CD4-positive, CD25-positive, alpha-beta regulatory T cell (primary cell): ENCODE measurements around the gene ABLIM1. TPM values are rescaled to one million over a fixed set of nuclear protein-coding genes. Genes with fewer than 3 reads are reported as not detected.

ENCODE experiments used
- ATAC-seq, 2 donors: fragments of 150-1000 bp; cut with Tn5 transposase; one replicate each; pipeline ENCODE4 v1.10.0; 2021; ENCODE audit warnings: low read depth in 2 of 2, moderate number of reproducible peaks in 2 of 2, moderate library complexity in 1 of 2
- DNase-seq, 3 donors: peaks; one replicate each; pipeline versions ENCODE4 v3.0.0 to v3.0.0-alpha.2; 2012 to 2022; ENCODE audit warnings: mixed read lengths in 1 of 3
- H3K27ac ChIP-seq: one replicate; pipeline ENCODE4 v1.7.0; 2013; ENCODE audit warnings: mild to moderate bottlenecking, low read length; ENCODE audit not compliant: insufficient read depth, poor library complexity, severe bottlenecking
- H3K27me3 ChIP-seq: one replicate; pipeline ENCODE4 v1.7.0; 2013; ENCODE audit warnings: low read length; ENCODE audit not compliant: control insufficient read depth, insufficient read depth
- H3K36me3 ChIP-seq: one replicate; pipeline ENCODE4 v1.7.0; 2013; ENCODE audit warnings: mild to moderate bottlenecking, low read length, moderate library complexity; ENCODE audit not compliant: control insufficient read depth, insufficient read depth
- H3K4me1 ChIP-seq: 2 replicates; pipeline ENCODE4 v1.7.0; 2013; ENCODE audit warnings: mild to moderate bottlenecking, low read length; ENCODE audit not compliant: insufficient read depth, control insufficient read depth, poor library complexity, severe bottlenecking
- H3K4me3 ChIP-seq: one replicate; pipeline ENCODE4 v1.7.0; 2013; ENCODE audit warnings: low read depth, mild to moderate bottlenecking, low read length, moderate library complexity
- H3K9me3 ChIP-seq, 2 experiments: 1 replicate in 1 of 2; 2 replicates in 1 of 2; pipeline ENCODE4 v1.7.0; 2013; ENCODE audit warnings: low read length in 2 of 2, mild to moderate bottlenecking in 1 of 2, moderate library complexity in 1 of 2; ENCODE audit not compliant: control insufficient read depth in 2 of 2
- H3K27ac Mint-ChIP-seq, 3 donors: one replicate each; pipeline ENCODE4 v1.8.0; 2020 to 2022; ENCODE audit warnings: mild to moderate bottlenecking in 3 of 3, mixed read lengths in 3 of 3, moderate library complexity in 2 of 3
- H3K27me3 Mint-ChIP-seq: one replicate; pipeline ENCODE4 v1.8.0; 2022; ENCODE audit warnings: mild to moderate bottlenecking, mixed read lengths
- H3K36me3 Mint-ChIP-seq: one replicate; pipeline ENCODE4 v1.8.0; 2020; ENCODE audit warnings: mixed read lengths
- H3K4me1 Mint-ChIP-seq, 4 donors: one replicate each; pipeline ENCODE4 v1.8.0; 2020 to 2022; ENCODE audit warnings: mixed read lengths in 4 of 4, mild to moderate bottlenecking in 1 of 4
- H3K4me3 Mint-ChIP-seq, 4 donors: one replicate each; pipeline ENCODE4 v1.8.0; 2020 to 2022; ENCODE audit warnings: mild to moderate bottlenecking in 4 of 4, mixed read lengths in 4 of 4, moderate library complexity in 3 of 4
- H3K9me3 Mint-ChIP-seq, 7 donors: one replicate each; pipeline ENCODE4 v1.8.0; 2020 to 2022; ENCODE audit warnings: mixed read lengths in 7 of 7, mild to moderate bottlenecking in 3 of 7, moderate library complexity in 2 of 7
- polyA plus RNA-seq, 4 donors: library from polyadenylated mRNA; unstranded; fragments of 300-500 nt; fragmentation: Illumina TruSeq; gene quantifications; one replicate each; pipeline ENCODE4 v1.2.3, GENCODE V29; 2021
- total RNA-seq: library from RNA; stranded (reverse); gene quantifications from one replicate; pipeline ENCODE4 v1.2.3, GENCODE V29; 2022

ABLIM1 gene
- total and polyA plus RNA-seq, 5 donors from 2014 or later = 101 to 138 (median 131) TPM

DNA sequence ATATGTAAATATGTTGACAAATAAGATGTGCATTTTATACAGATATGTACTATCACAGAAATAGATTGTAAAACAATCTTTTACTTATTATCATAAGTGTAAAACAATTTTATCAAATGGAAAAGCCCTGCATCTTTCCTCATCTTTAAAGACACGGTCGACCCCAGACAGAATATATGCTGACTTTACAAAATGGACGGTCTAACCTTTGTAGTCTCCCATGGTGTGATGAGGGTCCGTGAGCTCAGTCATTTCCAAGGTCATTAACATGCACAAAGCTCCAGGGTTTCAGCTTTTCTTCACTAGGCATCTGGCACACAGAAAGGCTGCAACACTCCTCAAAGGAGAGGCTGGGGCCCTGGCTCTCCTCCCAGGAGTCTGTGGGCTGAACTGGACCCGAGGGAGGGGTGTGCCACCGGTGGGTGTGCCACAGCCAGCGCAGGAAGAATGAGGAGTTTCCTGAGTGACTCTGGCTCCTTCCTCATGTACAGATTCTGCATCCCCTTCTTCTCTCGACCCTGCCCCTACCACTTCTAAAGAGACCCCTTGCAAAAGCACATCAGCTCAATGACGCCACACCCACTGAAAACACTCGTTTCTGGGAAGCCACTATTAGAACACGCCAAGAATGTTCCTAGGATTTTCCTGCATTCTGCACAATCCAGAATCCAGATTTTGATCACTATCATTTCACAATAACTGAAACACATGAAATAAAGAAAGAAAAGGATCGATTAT lies 26.2 kb upstream of the ABLIM1 start:
- no peak overlapping the region for H3K27ac ChIP-seq
- no peak for ATAC-seq
- no peaks in the 10 kb centered on the region for H3K9me3 ChIP-seq
- DNase-seq = no peak
- no peaks in the 10 kb centered on the region for H3K9me3 Mint-ChIP-seq
- H3K4me3 Mint-ChIP-seq = no peak overlapping the region
- H3K36me3 Mint-ChIP-seq = no peaks in the 10 kb centered on the region
- H3K4me1 ChIP-seq = no peaks in the 10 kb centered on the region
- H3K27ac Mint-ChIP-seq = no peak overlapping the region
- no peak overlapping the region for H3K4me3 ChIP-seq
- H3K27me3 Mint-ChIP-seq = no peaks in the 10 kb centered on the region
- H3K36me3 ChIP-seq = no peaks in the 10 kb centered on the region
- H3K27me3 ChIP-seq = no peaks in the 10 kb centered on the region
- peaks cover 3 to 13% (median 7%) of the 10 kb centered on the region in 4 donors for H3K4me1 Mint-ChIP-seq

- no peak overlapping the region for H3K4me3 Mint-ChIP-seq
- no peaks in the 10 kb centered on the region for H3K9me3 Mint-ChIP-seq
- peaks cover 3 to 15% (median 7%) of the 10 kb centered on the region in 4 donors for H3K4me1 Mint-ChIP-seq
- Histone ChIP-seq H3K36me3 (no peaks in the 10 kb centered on the region), H3K27ac (no peak overlapping the region), H3K4me1 (no peaks in the 10 kb centered on the region), H3K4me3 (no peak overlapping the region), H3K9me3 (no peaks in the 10 kb centered on the region), H3K27me3 (no peaks in the 10 kb centered on the region)
- H3K27me3 Mint-ChIP-seq = no peaks in the 10 kb centered on the region
- H3K36me3 Mint-ChIP-seq = no peaks in the 10 kb centered on the region
- no peak for ATAC-seq
- no peak for DNase-seq
- no peak overlapping the region for H3K27ac Mint-ChIP-seq
Observed at GRCh38 chr10:114683593-114683992, 25.5 kb upstream of the ABLIM1 start.

GRCh38 chr10:114683162-114683561 lies 25.1 kb upstream of the ABLIM1 start:
- H3K27ac ChIP-seq = no peak overlapping the region
- Mint-ChIP-seq H3K4me1 (peaks cover 3 to 20% (median 7%) of the 10 kb centered on the region in 4 donors), H3K27me3 (no peaks in the 10 kb centered on the region), H3K4me3 (no peak overlapping the region), H3K9me3 (no peaks in the 10 kb centered on the region), H3K36me3 (no peaks in the 10 kb centered on the region), H3K27ac (no peak overlapping the region)
- H3K4me1 ChIP-seq = no peaks in the 10 kb centered on the region
- H3K36me3 ChIP-seq = no peaks in the 10 kb centered on the region
- ATAC-seq = no peak
- no peaks in the 10 kb centered on the region for H3K27me3 ChIP-seq
- no peak for DNase-seq
- H3K9me3 ChIP-seq = no peaks in the 10 kb centered on the region
- no peak overlapping the region for H3K4me3 ChIP-seq

- Mint-ChIP-seq H3K27ac (no peak overlapping the region), H3K4me1 (peaks cover 2 to 20% (median 7%) of the 10 kb centered on the region in 4 donors), H3K36me3 (no peaks in the 10 kb centered on the region), H3K9me3 (no peaks in the 10 kb centered on the region), H3K27me3 (no peaks in the 10 kb centered on the region), H3K4me3 (no peak overlapping the region)
- Histone ChIP-seq H3K27ac (no peak overlapping the region), H3K4me3 (no peak overlapping the region), H3K27me3 (no peaks in the 10 kb centered on the region), H3K9me3 (no peaks in the 10 kb centered on the region), H3K36me3 (no peaks in the 10 kb centered on the region), H3K4me1 (no peaks in the 10 kb centered on the region)
- ATAC-seq (no peak), DNase-seq (no peak)
Observed at GRCh38 chr10:114682532-114682931, 24.5 kb upstream of the ABLIM1 start.

- no peak for DNase-seq
- Histone ChIP-seq H3K27ac (no peak overlapping the region), H3K27me3 (no peaks in the 10 kb centered on the region), H3K4me1 (no peaks in the 10 kb centered on the region), H3K36me3 (no peaks in the 10 kb centered on the region), H3K4me3 (no peak overlapping the region), H3K9me3 (no peaks in the 10 kb centered on the region)
- Mint-ChIP-seq H3K4me3 (no peak overlapping the region), H3K36me3 (no peaks in the 10 kb centered on the region), H3K4me1 (peaks cover 0 to 17% (median 4%) of the 10 kb centered on the region in 4 donors), H3K27ac (no peak overlapping the region), H3K27me3 (no peaks in the 10 kb centered on the region), H3K9me3 (no peaks in the 10 kb centered on the region)
- ATAC-seq = no peak
Observed at GRCh38 chr10:114682121-114682520, 24.0 kb upstream of the ABLIM1 start.

GRCh38 chr10:114681542-114681941 lies 23.5 kb upstream of the ABLIM1 start:
- Histone ChIP-seq H3K4me1 (no peaks in the 10 kb centered on the region), H3K9me3 (no peaks in the 10 kb centered on the region), H3K36me3 (no peaks in the 10 kb centered on the region), H3K27me3 (no peaks in the 10 kb centered on the region), H3K4me3 (no peak overlapping the region), H3K27ac (no peak overlapping the region)
- Mint-ChIP-seq H3K36me3 (no peaks in the 10 kb centered on the region), H3K27ac (no peak overlapping the region), H3K4me3 (no peak overlapping the region), H3K9me3 (no peaks in the 10 kb centered on the region), H3K27me3 (no peaks in the 10 kb centered on the region), H3K4me1 (peaks cover 0 to 17% (median 3%) of the 10 kb centered on the region in 4 donors)
- ATAC-seq = no peak
- DNase-seq = no peak

- no peak overlapping the region for H3K4me3 Mint-ChIP-seq
- H3K27ac Mint-ChIP-seq = no peak overlapping the region
- H3K4me3 ChIP-seq = no peak overlapping the region
- no peak overlapping the region for H3K27ac ChIP-seq
- H3K4me1 Mint-ChIP-seq = peaks cover 0 to 17% (median 3%) of the 10 kb centered on the region in 4 donors
- no peaks in the 10 kb centered on the region for H3K9me3 Mint-ChIP-seq
- no peak for ATAC-seq
- no peak for DNase-seq
- H3K27me3 Mint-ChIP-seq = no peaks in the 10 kb centered on the region
- no peaks in the 10 kb centered on the region for H3K36me3 ChIP-seq
- H3K9me3 ChIP-seq = no peaks in the 10 kb centered on the region
- H3K4me1 ChIP-seq = no peaks in the 10 kb centered on the region
- H3K27me3 ChIP-seq = no peaks in the 10 kb centered on the region
- no peaks in the 10 kb centered on the region for H3K36me3 Mint-ChIP-seq
Observed at GRCh38 chr10:114680543-114681117, 22.6 kb upstream of the ABLIM1 start.

DNA sequence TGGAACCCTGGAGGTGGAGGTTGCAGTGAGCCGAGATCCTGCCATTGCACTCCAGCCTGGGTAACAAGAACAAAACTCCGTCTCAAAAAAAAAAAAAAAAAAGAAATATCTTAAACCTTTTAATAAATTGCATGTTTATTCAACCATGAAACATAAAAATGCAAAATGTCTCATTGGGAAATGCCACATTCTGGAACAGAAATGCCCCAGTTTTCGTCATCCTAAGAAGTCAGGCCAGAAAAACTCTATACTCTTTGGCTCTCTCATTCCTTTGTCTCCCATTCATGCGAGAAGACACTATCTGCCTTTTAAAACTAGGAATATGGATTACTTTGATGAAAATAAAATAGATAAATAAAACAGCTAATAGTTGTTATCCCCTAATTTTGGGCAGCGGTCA lies 21.5 kb upstream of the ABLIM1 start:
- Mint-ChIP-seq H3K27ac (no peak overlapping the region), H3K27me3 (no peaks in the 10 kb centered on the region), H3K36me3 (no peaks in the 10 kb centered on the region), H3K9me3 (no peaks in the 10 kb centered on the region), H3K4me1 (peaks cover 0 to 17% (median 3%) of the 10 kb centered on the region in 4 donors), H3K4me3 (no peak overlapping the region)
- Histone ChIP-seq H3K9me3 (no peaks in the 10 kb centered on the region), H3K27me3 (no peaks in the 10 kb centered on the region), H3K36me3 (no peaks in the 10 kb centered on the region), H3K4me1 (no peaks in the 10 kb centered on the region), H3K4me3 (no peak overlapping the region), H3K27ac (no peak overlapping the region)
- DNase-seq = no peak
- ATAC-seq = no peak
